GM18517 (cell line): ENCODE measurements around the gene TMEM60.
"Not testable (repeated sequence)": the region's sequence is repeated elsewhere in the genome, so short reads cannot be mapped to it uniquely, and the experiment has no call there.

Source experiments
- ATAC-seq: cut with Tn5 transposase; IDR thresholded peaks from one replicate; pipeline ENCODE4 v1.9.1; 2021; ENCODE audit warnings: mild to moderate bottlenecking, moderate library complexity; ENCODE audit not compliant: unreplicated experiment

The TMEM60 gene, protein sequence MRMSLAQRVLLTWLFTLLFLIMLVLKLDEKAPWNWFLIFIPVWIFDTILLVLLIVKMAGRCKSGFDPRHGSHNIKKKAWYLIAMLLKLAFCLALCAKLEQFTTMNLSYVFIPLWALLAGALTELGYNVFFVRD

GRCh38 chr7:77798394-77799077, at the start of gene TMEM60, which contains the start of gene PHTF2:
TSS of gene TMEM60 (minus strand) at chr7:77798434. CDS start at chr7:77794373, 4,061 bp downstream.
TSS of gene PHTF2 (plus strand) at chr7:77798773.
- peak; percentile 90 for ATAC-seq

GRCh38 chr7:77846317-77847092, 48.3 kb upstream of the TMEM60 start:
- ATAC-seq, result no peak

DNA sequence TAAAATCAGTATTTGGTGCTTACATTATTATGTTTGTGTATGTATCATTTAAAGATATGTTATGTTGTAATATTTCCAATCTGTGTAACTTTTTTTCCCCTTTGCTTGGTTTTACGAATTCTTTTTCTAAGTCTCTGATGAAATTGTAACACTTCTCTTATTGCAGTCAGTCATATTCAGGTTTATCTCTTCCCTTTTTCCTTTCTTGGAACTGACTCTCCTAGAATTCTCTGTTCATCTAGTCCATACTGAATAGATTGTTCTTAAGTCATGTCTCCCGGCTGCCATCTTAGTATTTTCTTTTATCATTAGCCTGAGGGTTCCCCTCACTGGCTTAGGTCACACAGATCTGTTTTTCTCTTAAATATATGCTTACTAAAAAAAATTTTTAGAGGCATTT, 45.0 kb upstream of the TMEM60 start:
- no peak for ATAC-seq

- no peak for ATAC-seq
Observed at GRCh38 chr7:77839919-77840318, 41.7 kb upstream of the TMEM60 start.

GRCh38 chr7:77838929-77839491, 40.8 kb upstream of the TMEM60 start:
- ATAC-seq, result no peak

GRCh38 chr7:77837966-77838365, 39.7 kb upstream of the TMEM60 start:
- ATAC-seq, result no peak

- ATAC-seq, result no peak
Observed at GRCh38 chr7:77837275-77837674, 39.0 kb upstream of the TMEM60 start.

DNA sequence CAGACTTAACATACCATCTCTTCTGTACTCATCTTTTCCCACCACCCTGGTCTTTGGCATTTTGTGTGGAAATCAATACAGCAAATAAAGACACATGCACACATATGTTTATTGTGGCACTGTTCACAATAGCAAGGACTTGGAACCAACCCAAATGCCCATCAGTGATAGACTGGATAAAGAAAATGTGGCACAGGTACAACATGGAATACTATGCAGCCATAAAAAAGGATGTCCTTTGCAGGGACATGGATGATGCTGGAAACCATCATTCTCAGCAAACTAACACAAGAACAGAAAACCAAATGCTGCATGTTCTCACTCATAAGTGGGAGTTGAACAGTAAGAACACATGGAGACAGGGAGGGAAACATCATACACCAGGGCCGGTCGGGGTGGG, 38.2 kb upstream of the TMEM60 start:
- not testable (repeated sequence) for ATAC-seq

DNA sequence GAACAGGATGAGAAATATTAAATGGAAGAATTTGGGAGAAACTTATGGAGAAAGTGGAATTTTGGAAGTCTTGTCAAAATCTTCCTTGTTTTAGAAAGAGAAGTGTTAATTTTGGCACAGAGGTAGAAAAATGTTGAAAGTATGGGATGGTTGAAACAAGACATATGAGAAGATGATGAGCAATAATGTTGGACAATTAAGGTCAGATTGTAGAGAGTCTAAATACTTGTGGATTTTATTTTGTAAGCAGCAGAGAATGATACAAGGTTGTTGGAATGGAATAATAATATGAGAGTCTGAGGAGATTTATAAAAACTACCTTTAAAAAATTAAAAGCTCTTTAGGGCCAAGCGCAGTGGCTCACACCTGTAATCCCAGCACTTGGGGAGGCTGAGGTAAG, 34.9 kb upstream of the TMEM60 start:
- no peak for ATAC-seq

DNA sequence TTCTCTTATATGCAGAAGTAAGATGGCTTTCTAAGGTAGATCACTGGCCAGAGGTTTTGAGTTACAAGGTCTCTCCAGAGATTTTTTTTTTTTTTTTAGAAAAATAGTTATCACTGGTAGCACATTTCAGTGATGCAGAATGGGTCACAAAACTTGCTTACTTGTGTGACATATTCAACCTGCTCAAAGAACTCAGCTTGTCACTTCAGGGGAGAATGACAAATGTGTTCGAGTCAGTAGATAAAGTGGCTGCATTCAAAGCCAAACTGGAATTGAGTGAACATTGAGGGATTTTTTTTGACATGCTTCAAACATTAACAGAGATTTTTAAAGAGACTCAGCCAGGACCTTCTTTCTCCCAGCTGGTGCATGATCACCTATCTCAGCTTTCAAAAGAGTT, 33.7 kb upstream of the TMEM60 start:
- ATAC-seq, result no peak

- ATAC-seq, result no peak
Observed at GRCh38 chr7:77831481-77831880, 33.2 kb upstream of the TMEM60 start.

DNA sequence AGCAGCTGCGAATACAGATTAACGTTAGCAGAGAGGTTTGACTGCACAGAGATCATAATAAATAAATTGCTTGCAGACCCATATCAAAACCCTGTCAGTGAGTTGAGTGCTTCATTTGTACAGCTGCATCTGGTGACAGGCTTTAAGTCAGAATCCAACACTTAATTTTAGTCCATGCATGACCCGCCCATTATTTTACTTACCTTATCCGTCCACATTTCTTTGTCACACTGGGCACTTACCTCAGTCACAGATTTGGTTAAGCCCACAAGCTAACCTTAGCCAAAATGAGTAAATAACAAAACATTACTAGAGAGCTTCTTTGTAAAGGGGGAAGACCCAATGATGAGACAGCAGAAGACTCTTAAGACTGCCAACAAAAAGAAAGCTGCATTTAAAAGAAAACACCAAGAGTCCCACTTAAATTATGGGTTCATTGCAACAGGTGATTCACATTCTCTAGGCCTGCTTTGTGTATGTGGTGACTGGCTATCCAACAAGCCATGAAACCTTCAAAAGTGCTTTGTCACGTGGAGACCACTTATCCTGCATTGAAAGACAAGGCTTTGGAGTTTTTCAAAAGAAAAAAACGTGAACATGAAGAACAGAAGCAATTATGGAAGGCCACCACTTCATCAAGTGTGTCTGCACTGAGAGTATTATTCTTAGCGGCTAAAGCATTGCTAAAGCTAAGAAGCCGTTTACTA, 32.6 kb upstream of the TMEM60 start:
- no peak for ATAC-seq

DNA sequence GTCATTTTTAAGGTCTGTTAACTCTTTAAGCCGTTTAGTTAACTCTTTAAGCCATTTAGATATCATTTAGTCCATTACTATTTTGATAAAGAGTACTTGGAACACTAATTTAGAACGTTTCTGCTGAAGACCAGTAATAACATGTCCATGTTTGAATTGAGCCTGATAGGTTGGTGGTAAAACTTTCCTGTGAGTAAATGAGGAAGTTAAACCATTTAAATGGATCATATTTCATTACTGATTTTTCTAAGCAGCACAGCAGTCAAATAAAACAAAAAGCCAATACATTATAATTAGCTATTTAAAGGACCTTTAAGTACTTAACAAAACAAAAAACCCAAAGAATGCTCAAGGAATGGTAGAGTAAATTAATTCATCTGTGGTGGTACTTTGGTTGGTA, 29.8 kb upstream of the TMEM60 start:
- ATAC-seq, result no peak

DNA sequence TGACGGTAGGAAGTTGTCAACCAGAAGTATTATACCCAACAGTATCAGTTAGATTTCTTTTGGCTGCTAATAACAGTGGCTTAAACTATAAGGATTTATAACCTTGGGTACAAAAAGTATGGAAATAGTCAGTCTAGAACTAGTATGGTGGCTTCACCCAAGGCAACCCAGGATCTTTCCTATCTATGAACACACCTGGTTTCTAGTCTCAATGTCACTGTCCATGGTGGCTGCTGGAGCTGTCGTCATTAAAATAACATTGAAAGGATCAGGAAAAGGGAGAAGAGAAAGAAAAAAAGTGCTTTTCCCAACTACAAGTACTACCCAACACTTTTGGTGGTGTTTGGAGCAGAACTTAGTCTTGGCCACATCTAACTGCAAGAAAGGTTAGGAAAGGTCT, 28.1 kb upstream of the TMEM60 start:
- ATAC-seq, result no peak

- ATAC-seq, result no peak
Observed at GRCh38 chr7:77825131-77825530, 26.9 kb upstream of the TMEM60 start.

DNA sequence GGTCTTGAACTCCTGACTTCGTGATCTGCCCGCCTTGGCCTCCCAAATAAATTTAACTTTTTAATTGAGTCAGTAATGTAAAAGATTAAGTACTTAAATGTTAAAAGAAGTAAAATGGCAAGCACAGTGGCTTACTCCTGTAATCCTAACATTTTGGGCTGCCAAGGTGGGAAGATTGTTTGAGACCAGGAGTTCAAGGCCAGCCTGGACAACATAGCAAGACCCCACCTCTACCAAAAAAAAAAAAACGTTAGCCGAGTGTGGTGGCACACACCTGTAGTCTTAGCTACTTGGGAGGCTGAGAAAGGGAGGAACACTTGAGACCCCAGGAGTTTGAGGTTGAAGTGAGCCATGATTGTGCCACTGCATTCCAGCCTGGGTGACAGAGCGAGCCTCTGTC, 26.4 kb upstream of the TMEM60 start:
- no peak for ATAC-seq

DNA sequence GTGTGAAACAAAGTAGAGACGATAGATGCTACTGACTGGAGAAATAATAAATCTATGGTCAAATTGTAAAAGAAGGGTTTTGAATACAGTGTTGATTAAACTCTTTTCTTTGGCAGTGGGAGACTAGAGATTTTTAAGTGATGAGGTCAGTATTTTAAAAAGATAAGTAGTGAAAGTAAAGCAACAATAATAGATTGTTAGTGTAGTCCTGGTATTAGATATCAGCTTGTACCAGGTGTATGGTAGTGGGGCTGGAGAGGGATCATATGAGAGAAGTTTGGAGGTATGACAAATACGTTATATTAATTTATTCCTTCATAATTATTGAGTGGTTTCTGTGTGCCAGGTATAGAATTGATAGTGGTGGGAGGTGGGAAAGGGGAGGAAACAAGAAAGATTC, 25.6 kb upstream of the TMEM60 start:
- ATAC-seq, result peak; percentile 35

DNA sequence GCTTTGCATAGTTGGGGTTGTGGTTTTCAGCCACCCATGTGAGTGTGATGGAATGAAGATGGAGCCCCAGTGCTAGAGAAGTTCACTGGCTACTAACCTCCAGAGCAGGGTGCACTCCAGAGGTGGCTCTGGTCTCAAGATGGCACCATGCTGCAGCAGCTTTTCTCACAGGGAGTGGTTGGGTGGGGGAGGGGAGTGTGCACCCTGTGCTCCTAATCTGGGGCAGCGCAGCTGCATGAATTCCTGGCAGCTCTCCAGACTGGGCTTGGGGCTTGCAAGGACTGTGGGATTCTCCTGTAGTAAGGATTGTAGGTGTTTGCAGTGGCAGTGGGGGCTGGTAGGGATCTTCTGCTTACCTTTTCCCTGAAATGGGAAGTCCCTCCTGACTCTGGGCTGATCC, 24.0 kb upstream of the TMEM60 start:
- no peak for ATAC-seq

DNA sequence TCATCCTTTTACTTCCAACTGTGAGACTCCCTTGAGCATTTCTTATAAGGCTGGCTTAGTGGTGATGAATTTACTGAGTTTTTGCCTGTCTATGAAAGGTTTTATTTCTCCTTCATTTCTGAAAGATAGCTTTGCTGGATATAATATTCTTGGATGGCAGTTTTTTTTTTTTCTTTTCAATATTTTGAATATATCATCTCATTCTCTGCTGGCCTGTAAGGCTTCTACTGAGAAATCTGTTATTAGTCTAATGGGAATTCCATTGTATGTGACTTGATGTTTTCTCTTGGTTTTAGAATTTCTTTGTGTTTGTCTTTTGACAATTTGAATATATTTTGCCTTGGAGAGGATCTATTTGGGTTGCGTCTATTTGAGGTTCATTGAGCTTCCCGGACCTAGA, 22.7 kb upstream of the TMEM60 start:
- no peak for ATAC-seq

- no peak for ATAC-seq
Observed at GRCh38 chr7:77819021-77819420, 20.8 kb upstream of the TMEM60 start.

DNA sequence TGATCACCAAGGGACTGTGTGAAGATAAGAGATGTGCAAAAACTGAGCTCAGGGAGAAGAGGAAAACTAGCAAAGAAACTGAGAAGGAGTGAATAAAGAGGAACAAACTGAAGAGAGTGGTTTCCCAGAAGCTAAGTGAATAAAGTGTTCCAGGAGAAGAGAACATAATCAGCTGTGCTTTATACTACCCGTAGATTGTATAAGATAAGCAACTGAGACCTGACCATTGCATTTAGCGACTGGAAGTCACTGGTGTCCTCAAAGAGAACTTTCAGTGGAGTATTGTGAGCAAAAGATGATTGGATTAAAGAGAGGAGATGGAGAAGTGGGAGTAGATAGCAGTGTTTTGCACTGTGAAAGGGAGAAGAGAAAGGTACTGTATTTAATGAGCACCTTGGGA, 14.9 kb upstream of the TMEM60 start:
- no peak for ATAC-seq
